ENCODE results near the gene GRIK2.

- TF ChIP-seq CTCF (IDR thresholded peaks at IDR 0.05): no peak
- no peak for TF ChIP-seq EP300 (IDR thresholded peaks at IDR 0.05)
- TF ChIP-seq POLR2A (IDR thresholded peaks at IDR 0.05): no peak
These were observed 539.2 kb downstream of the GRIK2 start for GRCh38 chr6:101932704-101933103.

Measured in ovary (tissue), 3 donors.